OCI-LY3 (cell line): ENCODE measurements around the gene PKN3.

Experiments used
- EZH2phosphoT487 ChIP-seq: fragments of 200-600 bp; shearing (Covaris generic); IDR thresholded peaks from 2 replicates; pipeline ENCODE4 v1.6.1; 2018; ENCODE audit warnings: antibody characterized with exemption, mixed run types, low read depth
- TF ChIP-seq, protein P1 (sequence below): fragments of 200-600, 300-600 bp; sonication (generic); IDR thresholded peaks from 2 replicates; pipeline ENCODE4 v1.5.1; 2014; ENCODE audit warnings: antibody characterized with exemption, low read length, low read depth

DNA sequence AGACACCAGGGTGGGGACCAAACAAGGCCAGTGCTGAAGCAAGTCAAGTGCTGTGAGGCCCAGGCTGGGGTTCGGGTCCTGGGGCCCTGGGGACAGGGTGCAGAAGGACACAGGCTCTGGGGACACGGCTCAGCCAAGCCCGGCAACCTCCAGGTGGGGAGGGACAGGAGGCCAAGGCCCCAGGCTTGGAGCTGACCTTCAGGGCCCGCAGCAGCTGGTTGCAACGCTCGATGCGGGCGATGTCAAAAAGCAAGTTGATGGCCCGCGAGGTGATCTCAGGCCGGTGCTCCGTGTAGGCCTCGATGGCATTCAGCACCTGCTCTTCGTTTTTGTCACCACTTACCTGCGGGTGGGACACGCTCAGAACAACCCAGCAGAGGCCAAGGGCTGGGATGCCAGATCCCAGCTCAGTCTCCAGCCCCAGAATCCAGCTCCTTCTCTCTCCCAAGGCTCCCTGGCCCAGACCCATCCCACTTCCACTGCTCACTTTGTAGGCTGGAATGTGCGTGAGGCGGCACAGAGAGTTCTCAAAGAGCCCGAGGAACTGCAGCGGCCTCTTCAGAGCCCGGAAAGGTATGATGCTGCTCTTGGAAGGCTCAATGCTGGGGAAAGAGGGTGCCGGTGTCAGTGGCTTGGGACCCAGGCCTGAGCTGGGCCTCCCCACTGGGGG lies 48.8 kb downstream of the PKN3 start:
- TF ChIP-seq, protein P1, sequence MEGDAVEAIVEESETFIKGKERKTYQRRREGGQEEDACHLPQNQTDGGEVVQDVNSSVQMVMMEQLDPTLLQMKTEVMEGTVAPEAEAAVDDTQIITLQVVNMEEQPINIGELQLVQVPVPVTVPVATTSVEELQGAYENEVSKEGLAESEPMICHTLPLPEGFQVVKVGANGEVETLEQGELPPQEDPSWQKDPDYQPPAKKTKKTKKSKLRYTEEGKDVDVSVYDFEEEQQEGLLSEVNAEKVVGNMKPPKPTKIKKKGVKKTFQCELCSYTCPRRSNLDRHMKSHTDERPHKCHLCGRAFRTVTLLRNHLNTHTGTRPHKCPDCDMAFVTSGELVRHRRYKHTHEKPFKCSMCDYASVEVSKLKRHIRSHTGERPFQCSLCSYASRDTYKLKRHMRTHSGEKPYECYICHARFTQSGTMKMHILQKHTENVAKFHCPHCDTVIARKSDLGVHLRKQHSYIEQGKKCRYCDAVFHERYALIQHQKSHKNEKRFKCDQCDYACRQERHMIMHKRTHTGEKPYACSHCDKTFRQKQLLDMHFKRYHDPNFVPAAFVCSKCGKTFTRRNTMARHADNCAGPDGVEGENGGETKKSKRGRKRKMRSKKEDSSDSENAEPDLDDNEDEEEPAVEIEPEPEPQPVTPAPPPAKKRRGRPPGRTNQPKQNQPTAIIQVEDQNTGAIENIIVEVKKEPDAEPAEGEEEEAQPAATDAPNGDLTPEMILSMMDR: no peak
- no peak for TF ChIP-seq EZH2phosphoT487
